MCF 10A (cell line): ENCODE data around the gene SH3BGR. TPM values are rescaled to one million over a fixed set of nuclear protein-coding genes. Genes with fewer than 3 reads are reported as not detected.
A peak's percentile ranks its signal among the peaks of the same experiment; 100 is the strongest.

Experiments
- BruUV-seq: library from RNA; stranded (reverse); fragments of 400-500 nt; replicated peaks from 2 replicates; lab custom pipeline; 2021; lab: Mats Ljungman, UMichigan
- CTCF ChIA-PET: fragments of 300-600 bp; sonication (Branson Sonifier 250); formaldehyde crosslinking; extraction: SDS; loops from one replicate; lab custom pipeline; 2021; ENCODE audit warnings: antibody characterized with exemption, inconsistent platforms; lab: Yijun Ruan, JAX
- POLR2A ChIA-PET: fragments of 300-600, 350-650 bp; sonication (Branson Sonifier 250); formaldehyde crosslinking; extraction: SDS; loops from one replicate; lab custom pipeline; 2020; ENCODE audit warnings: antibody characterized with exemption, inconsistent platforms; lab: Yijun Ruan, JAX
- DNase-seq: peaks from one replicate; pipeline ENCODE4 v3.0.0-alpha.2; 2018; ENCODE audit not compliant: unreplicated experiment
- H3K27ac Mint-ChIP-seq: one replicate; pipeline ENCODE4 v1.8.0; 2022; ENCODE audit warnings: mild to moderate bottlenecking, low read depth, mixed read lengths; ENCODE audit not compliant: unreplicated experiment
- H3K27me3 Mint-ChIP-seq: one replicate; pipeline ENCODE4 v1.8.0; 2022; ENCODE audit warnings: mixed read lengths; ENCODE audit not compliant: insufficient read depth, unreplicated experiment
- H3K36me3 Mint-ChIP-seq: one replicate; pipeline ENCODE4 v1.8.0; 2022; ENCODE audit warnings: mild to moderate bottlenecking, moderate library complexity, mixed read lengths; ENCODE audit not compliant: insufficient read depth, unreplicated experiment
- H3K4me1 Mint-ChIP-seq: one replicate; pipeline ENCODE4 v1.8.0; 2022; ENCODE audit warnings: mixed read lengths; ENCODE audit not compliant: insufficient read depth, unreplicated experiment
- H3K4me3 Mint-ChIP-seq: one replicate; pipeline ENCODE4 v1.8.0; 2022; ENCODE audit warnings: mild to moderate bottlenecking, moderate library complexity, mixed read lengths; ENCODE audit not compliant: unreplicated experiment
- H3K9me3 Mint-ChIP-seq: one replicate; pipeline ENCODE4 v1.8.0; 2022; ENCODE audit warnings: mixed read lengths; ENCODE audit not compliant: unreplicated experiment
- intact Hi-C: fragments of 100-400 bp; cut with micrococcal nuclease; formaldehyde crosslinking; loops from 2 replicates; pipeline ENCODE4 v1.14.1; 2022
- total RNA-seq: library from RNA; stranded (reverse); gene quantifications from 2 replicates; pipeline ENCODE4 v1.2.3, GENCODE V29; 2022
- TF ChIP-seq, protein P1 (sequence below): fragments of 200-600 bp; IDR thresholded peaks from one replicate; pipeline ENCODE4 v1.8.0; 2022; ENCODE audit warnings: antibody characterized with exemption, mild to moderate bottlenecking; ENCODE audit not compliant: unreplicated experiment

SH3BGR gene
- total RNA-seq, 1 experiment from 2014 or later: 11.3 TPM

DNA sequence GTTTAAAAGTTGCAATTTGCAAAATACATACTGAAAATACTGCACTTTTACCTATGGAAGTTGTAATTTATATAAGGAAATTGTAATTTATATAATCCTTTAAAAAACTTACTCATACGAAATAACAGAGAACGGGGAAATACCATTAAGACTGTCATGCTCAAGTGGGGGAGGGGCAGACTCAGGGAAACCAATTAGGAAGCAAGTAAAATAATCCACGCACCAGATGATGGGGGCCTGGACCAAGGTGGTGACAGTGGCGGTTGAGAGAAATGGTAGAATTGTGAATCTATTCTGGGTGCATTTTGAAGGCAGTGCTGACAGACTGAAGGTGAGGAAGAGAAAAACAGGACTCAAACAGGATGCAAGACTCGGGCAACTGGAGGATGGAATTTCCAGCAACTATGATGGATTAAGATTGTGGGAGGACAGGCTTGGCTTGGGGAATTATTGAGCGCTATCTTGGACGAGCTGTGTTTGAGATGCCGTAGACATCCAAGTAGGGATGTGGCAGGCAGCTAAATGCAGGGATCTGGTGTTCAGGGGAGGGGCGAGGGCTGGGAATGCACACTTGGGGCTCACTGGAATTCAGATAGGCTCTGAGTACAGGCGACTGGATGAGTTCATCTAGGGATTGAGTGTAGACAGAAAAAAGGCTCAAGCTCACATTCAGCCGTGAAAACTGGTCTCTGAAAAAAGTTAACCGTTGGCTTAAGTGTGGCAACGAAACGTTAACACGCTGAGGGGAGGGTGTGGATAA, 7.2 kb upstream of the SH3BGR start:
- Mint-ChIP-seq H3K27me3 (no peaks in the 10 kb centered on the region), H3K27ac (peak overlapping the region; percentile 96), H3K4me3 (peak overlapping the region; percentile 89), H3K36me3 (peaks cover 13% of the 10 kb centered on the region), H3K9me3 (no peaks in the 10 kb centered on the region), H3K4me1 (peaks cover 9% of the 10 kb centered on the region)
- ChIA-PET POLR2A (interaction anchor here (0.6 to 1.7 kb wide), 5 partner anchors 23 to 1618 kb away, joined by 3 to 10 read pairs (median 4); no protein-coding TSS in a partner anchor), CTCF (interaction anchor here (0.7 to 5.7 kb wide), 5 partner anchors 16 to 284 kb away, joined by 3 to 59 read pairs (median 4); no protein-coding TSS in a partner anchor)
- DNase-seq: peak; percentile 13
- BruUV-seq: no TSS peak
- TF ChIP-seq, protein P1, sequence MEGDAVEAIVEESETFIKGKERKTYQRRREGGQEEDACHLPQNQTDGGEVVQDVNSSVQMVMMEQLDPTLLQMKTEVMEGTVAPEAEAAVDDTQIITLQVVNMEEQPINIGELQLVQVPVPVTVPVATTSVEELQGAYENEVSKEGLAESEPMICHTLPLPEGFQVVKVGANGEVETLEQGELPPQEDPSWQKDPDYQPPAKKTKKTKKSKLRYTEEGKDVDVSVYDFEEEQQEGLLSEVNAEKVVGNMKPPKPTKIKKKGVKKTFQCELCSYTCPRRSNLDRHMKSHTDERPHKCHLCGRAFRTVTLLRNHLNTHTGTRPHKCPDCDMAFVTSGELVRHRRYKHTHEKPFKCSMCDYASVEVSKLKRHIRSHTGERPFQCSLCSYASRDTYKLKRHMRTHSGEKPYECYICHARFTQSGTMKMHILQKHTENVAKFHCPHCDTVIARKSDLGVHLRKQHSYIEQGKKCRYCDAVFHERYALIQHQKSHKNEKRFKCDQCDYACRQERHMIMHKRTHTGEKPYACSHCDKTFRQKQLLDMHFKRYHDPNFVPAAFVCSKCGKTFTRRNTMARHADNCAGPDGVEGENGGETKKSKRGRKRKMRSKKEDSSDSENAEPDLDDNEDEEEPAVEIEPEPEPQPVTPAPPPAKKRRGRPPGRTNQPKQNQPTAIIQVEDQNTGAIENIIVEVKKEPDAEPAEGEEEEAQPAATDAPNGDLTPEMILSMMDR: no peak
- intact Hi-C loops: loop anchor here (2.0 to 5.0 kb wide), 2 partner anchors 57 to 72 kb away; no protein-coding TSS in a partner anchor

DNA sequence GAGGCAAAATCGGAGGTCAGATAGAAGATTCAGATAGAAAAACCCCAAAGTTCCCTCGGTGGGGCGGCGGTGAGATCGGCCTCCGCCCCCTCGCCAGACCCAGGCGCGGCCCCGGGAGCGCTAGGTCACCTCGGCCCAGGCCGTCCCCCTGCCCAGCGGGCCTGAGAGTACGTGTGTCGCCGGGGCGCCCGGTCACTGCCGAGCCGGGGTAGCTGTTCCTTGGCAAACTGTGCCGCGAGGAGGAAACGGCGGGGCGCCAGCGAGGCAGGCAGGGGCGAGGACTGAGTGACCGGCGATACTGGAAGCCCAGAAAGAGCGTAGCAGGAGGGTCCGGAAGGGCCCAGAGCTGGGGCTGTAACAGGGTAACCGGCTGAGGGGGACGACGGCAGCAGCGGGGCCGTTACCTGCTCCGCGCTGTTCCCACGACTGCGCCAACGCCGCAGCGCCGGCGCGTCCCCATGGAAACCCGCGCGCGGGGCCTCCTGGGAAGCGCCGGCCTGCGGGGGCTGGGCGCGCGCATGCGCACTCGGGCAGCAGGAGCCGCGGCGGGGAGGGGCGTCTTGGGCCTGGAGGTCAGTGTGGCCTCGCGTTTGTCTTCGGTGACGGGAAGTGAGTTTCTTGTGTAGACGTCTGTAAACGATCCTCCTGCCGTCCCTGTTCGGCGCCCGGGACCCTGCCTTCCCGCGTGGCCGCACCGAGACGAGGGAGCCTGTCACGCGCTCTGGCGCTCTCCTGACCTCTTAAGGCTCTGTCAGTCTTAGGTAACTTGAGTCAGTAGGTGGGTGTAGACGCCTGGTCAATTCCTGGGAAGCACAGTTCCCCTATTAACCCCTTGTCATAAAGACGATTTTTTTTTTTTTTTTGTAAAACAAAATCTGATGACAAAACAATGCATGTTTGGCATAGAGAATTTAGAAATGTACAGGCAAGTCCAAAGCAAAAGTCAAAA, 6.2 kb upstream of the SH3BGR start, which contains the start of gene LCA5L:
Gene LCA5L, minus strand, starts transcription at position 458 of the 949 bp plus-strand sequence. CDS start 17,285 bp downstream, outside the sequence.
- CTCF ChIA-PET: interaction anchor here (0.7 to 1.4 kb wide), 3 partner anchors 27 to 283 kb away, joined by 3 to 4 read pairs (median 3); no protein-coding TSS in a partner anchor
- TSS peak; percentile 89 for BruUV-seq
- peak; percentile 87 for DNase-seq
- intact Hi-C loops: loop anchor here (2.0 kb wide), 1 partner anchor 73 kb away; no protein-coding TSS in a partner anchor
- H3K36me3 Mint-ChIP-seq: peaks cover 13% of the 10 kb centered on the region
- no peaks in the 10 kb centered on the region for H3K27me3 Mint-ChIP-seq
- TF ChIP-seq, protein P1: no peak
- H3K9me3 Mint-ChIP-seq: no peaks in the 10 kb centered on the region
- peaks cover 9% of the 10 kb centered on the region for H3K4me1 Mint-ChIP-seq
- H3K27ac Mint-ChIP-seq: peak within 1 kb of the TSS; percentile 96
- POLR2A ChIA-PET: interaction anchor here (0.6 to 1.7 kb wide), 5 partner anchors 24 to 1617 kb away, joined by 3 to 10 read pairs (median 4); no protein-coding TSS in a partner anchor
- peak within 1 kb of the TSS; percentile 89 for H3K4me3 Mint-ChIP-seq

DNA sequence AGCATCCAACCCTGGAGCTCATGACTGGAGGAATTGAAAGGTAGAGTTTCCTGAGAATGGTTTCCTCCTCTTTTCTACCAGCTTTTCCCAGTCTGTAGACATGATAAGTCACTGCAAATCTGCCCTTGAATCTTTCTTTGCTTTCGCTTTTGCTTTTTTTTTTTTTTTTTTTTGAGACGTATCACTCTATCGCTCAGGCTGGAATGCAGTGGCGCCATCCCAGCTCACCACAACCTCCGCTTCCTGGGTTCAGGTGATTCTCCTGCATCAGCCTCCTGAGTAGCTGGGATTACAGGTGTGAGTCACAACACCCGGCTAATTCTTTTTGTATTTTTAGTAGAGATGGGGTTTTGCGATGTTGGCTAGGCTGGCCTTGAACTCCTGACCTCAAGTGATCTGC, 4.5 kb upstream of the SH3BGR start:
- TF ChIP-seq, protein P1: no peak
- H3K4me1 Mint-ChIP-seq: peaks cover 13% of the 10 kb centered on the region
- BruUV-seq: no TSS peak
- no peaks in the 10 kb centered on the region for H3K9me3 Mint-ChIP-seq
- ChIA-PET POLR2A (no interaction called here), CTCF (no interaction called here)
- intact Hi-C loops: no loop called here
- H3K27me3 Mint-ChIP-seq: no peaks in the 10 kb centered on the region
- no peak overlapping the region for H3K27ac Mint-ChIP-seq
- no peak for DNase-seq
- peaks cover 13% of the 10 kb centered on the region for H3K36me3 Mint-ChIP-seq
- no peak overlapping the region for H3K4me3 Mint-ChIP-seq
